Nephron (organoid): ENCODE data around the gene PDE4D.
A peak's percentile ranks its signal among the peaks of the same experiment; 100 is the strongest.

Experiments
- H3K27ac Mint-ChIP-seq, 3 experiments: 2 replicates each; pipeline ENCODE4 v1.8.0; 2020; ENCODE audit warnings: mixed read lengths in 3 of 3, mild to moderate bottlenecking in 2 of 3, moderate library complexity in 1 of 3
- H3K27me3 Mint-ChIP-seq: 2 replicates; pipeline ENCODE4 v1.8.0; 2021; ENCODE audit warnings: low read depth, mild to moderate bottlenecking, moderate library complexity, mixed read lengths
- H3K36me3 Mint-ChIP-seq: 2 replicates; pipeline ENCODE4 v1.8.0; 2020; ENCODE audit warnings: low read depth, mixed read lengths
- H3K4me1 Mint-ChIP-seq: 2 replicates; pipeline ENCODE4 v1.8.0; 2020; ENCODE audit warnings: mixed read lengths
- H3K4me3 Mint-ChIP-seq, 3 experiments: 2 replicates each; pipeline ENCODE4 v1.8.0; 2020; ENCODE audit warnings: mild to moderate bottlenecking in 3 of 3, mixed read lengths in 3 of 3, moderate library complexity in 2 of 3
- H3K9me3 Mint-ChIP-seq: 2 replicates; pipeline ENCODE4 v1.8.0; 2020; ENCODE audit warnings: mixed read lengths
- TF ChIP-seq, protein P1 (sequence below), 3 experiments: fragments of 200-600 bp; sonication (generic); IDR thresholded peaks; one replicate each; pipeline ENCODE4 v1.5.0; 2021; ENCODE audit warnings: antibody characterized with exemption in 3 of 3; ENCODE audit not compliant: unreplicated experiment in 3 of 3

PDE4D gene

DNA sequence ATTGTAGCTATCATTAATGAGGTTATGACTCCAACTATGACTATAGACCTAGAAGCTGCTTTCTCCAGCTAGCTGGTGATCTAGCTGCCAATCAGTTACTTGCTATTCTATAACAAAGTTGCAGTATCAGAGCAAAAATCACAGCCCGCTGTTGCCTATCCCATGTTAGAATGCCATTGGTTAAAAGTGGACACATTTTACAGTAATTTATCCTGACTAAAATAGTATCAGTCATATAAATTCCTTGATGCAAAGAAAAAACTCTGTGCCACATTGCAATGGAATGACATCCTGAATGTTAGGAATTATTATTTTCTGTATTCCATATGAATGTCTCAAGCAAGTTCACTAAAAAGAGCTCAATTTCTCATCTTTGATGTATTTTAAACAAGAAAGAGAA lies 626.5 kb downstream of the PDE4D start:
- Mint-ChIP-seq H3K36me3 (no peaks in the 10 kb centered on the region), H3K9me3 (no peaks in the 10 kb centered on the region), H3K27me3 (no peaks in the 10 kb centered on the region), H3K4me1 (peaks cover 28% of the 10 kb centered on the region), H3K27ac (no peak overlapping the region), H3K4me3 (no peak overlapping the region)
- TF ChIP-seq, protein P1, sequence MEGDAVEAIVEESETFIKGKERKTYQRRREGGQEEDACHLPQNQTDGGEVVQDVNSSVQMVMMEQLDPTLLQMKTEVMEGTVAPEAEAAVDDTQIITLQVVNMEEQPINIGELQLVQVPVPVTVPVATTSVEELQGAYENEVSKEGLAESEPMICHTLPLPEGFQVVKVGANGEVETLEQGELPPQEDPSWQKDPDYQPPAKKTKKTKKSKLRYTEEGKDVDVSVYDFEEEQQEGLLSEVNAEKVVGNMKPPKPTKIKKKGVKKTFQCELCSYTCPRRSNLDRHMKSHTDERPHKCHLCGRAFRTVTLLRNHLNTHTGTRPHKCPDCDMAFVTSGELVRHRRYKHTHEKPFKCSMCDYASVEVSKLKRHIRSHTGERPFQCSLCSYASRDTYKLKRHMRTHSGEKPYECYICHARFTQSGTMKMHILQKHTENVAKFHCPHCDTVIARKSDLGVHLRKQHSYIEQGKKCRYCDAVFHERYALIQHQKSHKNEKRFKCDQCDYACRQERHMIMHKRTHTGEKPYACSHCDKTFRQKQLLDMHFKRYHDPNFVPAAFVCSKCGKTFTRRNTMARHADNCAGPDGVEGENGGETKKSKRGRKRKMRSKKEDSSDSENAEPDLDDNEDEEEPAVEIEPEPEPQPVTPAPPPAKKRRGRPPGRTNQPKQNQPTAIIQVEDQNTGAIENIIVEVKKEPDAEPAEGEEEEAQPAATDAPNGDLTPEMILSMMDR (IDR thresholded peaks at IDR 0.05; ENCODE audit: unreplicated experiment in 3 of 3) = no peak

GRCh38 chr5:59266410-59266809 lies 627.1 kb downstream of the PDE4D start:
- TF ChIP-seq, protein P1 (IDR thresholded peaks at IDR 0.05; ENCODE audit: unreplicated experiment in 3 of 3) = no peak
- Mint-ChIP-seq H3K27ac (peak overlapping the region in 2 of 3 experiments; percentile 8 to 48), H3K4me1 (peaks cover 30% of the 10 kb centered on the region), H3K27me3 (no peaks in the 10 kb centered on the region), H3K9me3 (no peaks in the 10 kb centered on the region), H3K36me3 (no peaks in the 10 kb centered on the region), H3K4me3 (no peak overlapping the region)

DNA sequence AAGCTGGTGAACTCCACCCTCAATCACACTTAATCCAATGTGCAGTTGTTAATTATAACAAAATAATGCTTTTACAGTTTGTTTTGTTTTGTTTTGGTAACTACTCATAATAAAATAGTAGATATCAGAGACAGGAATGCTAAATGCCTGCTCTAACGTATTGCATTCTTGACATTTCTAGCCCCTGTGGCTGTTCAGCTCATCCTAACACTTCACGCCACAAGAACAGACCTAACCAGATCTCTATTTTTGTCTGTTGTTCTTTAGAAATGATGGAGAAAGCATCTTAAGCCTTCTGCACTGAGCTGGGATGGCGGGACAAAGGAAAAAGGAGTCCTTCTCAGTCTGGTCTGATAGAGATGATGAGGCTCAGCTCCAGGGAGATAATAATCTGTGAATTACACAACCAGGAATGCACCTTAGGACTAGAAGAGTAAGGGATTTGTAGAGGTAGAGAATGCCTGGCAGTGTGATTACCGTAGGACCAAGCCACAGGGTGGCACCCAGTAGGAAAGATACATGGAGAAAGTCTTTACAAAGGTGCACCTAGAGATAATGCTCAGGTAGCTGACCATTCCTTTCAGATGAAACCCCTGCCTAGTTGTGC lies 628.8 kb downstream of the PDE4D start:
- peaks cover 45% of the 10 kb centered on the region for H3K4me1 Mint-ChIP-seq
- no peaks in the 10 kb centered on the region for H3K27me3 Mint-ChIP-seq
- H3K4me3 Mint-ChIP-seq = no peak overlapping the region
- TF ChIP-seq, protein P1 (IDR thresholded peaks at IDR 0.05; ENCODE audit: unreplicated experiment in 3 of 3) = no peak
- peak overlapping the region in 2 of 3 experiments; percentile 15 to 30 for H3K27ac Mint-ChIP-seq
- no peaks in the 10 kb centered on the region for H3K36me3 Mint-ChIP-seq
- H3K9me3 Mint-ChIP-seq = no peaks in the 10 kb centered on the region

DNA sequence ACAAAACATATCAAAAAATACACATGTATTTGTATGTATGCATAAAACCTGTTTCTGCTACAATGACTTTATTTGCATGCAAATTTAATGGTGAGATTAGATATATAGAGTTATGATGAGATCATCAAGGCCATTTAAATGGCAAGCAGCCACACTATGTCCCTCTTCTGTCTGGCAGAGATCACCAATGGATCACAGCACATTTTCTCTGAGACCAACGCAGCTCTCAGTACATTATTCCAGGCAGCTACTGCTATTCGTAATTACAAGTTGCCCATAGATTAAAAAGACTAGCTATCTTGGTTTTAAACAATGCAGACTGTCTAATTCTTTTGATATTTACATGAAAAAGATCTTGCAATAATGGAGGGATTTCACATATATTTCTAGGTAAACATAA lies 629.5 kb downstream of the PDE4D start:
- Mint-ChIP-seq H3K4me3 (no peak overlapping the region), H3K9me3 (no peaks in the 10 kb centered on the region), H3K27me3 (no peaks in the 10 kb centered on the region), H3K36me3 (no peaks in the 10 kb centered on the region), H3K4me1 (peaks cover 51% of the 10 kb centered on the region), H3K27ac (no peak overlapping the region)
- TF ChIP-seq, protein P1 (IDR thresholded peaks at IDR 0.05; ENCODE audit: unreplicated experiment in 3 of 3) = no peak

- TF ChIP-seq, protein P1 (IDR thresholded peaks at IDR 0.05; ENCODE audit: unreplicated experiment in 3 of 3) = no peak
- Mint-ChIP-seq H3K27ac (no peak overlapping the region), H3K9me3 (no peaks in the 10 kb centered on the region), H3K4me1 (peaks cover 66% of the 10 kb centered on the region), H3K27me3 (no peaks in the 10 kb centered on the region), H3K36me3 (no peaks in the 10 kb centered on the region), H3K4me3 (no peak overlapping the region)
Measured at GRCh38 chr5:59261969-59262368, 631.6 kb downstream of the PDE4D start.

GRCh38 chr5:59260973-59261372 lies 632.6 kb downstream of the PDE4D start:
- TF ChIP-seq, protein P1 (IDR thresholded peaks at IDR 0.05; ENCODE audit: unreplicated experiment in 3 of 3) = no peak
- no peaks in the 10 kb centered on the region for H3K36me3 Mint-ChIP-seq
- H3K9me3 Mint-ChIP-seq = no peaks in the 10 kb centered on the region
- no peak overlapping the region for H3K4me3 Mint-ChIP-seq
- H3K27me3 Mint-ChIP-seq = no peaks in the 10 kb centered on the region
- peaks cover 71% of the 10 kb centered on the region for H3K4me1 Mint-ChIP-seq
- no peak overlapping the region for H3K27ac Mint-ChIP-seq
